Osteoblast (primary cell): ENCODE measurements around the gene COL6A6. TPM values are rescaled to one million over a fixed set of nuclear protein-coding genes. Genes with fewer than 3 reads are reported as not detected.

Experiments used
- DNase-seq: peaks from one replicate; pipeline ENCODE4 v3.0.0; 2011; ENCODE audit warnings: low spot score, mixed read lengths; ENCODE audit not compliant: insufficient read length; ENCODE audit errors: missing footprints
- H2AFZ ChIP-seq: 2 replicates; pipeline ENCODE4 v1.6.0; 2011; ENCODE audit warnings: mild to moderate bottlenecking, low read length
- H3K27ac ChIP-seq: 2 replicates; pipeline ENCODE4 v1.5.1; 2011; ENCODE audit warnings: mild to moderate bottlenecking, low read depth, low read length, moderate library complexity
- H3K27me3 ChIP-seq: 2 replicates; pipeline ENCODE4 v1.6.0; 2012; ENCODE audit warnings: mild to moderate bottlenecking, control low read depth, inconsistent platforms, low read length, moderate library complexity; ENCODE audit not compliant: insufficient read depth
- H3K36me3 ChIP-seq: 2 replicates; pipeline ENCODE4 v1.5.1; 2011; ENCODE audit warnings: mild to moderate bottlenecking, low read length, control low read depth, moderate library complexity; ENCODE audit not compliant: insufficient read depth
- H3K4me1 ChIP-seq: 2 replicates; pipeline ENCODE4 v1.5.1; 2011; ENCODE audit warnings: mild to moderate bottlenecking, low read length, control low read depth, moderate library complexity; ENCODE audit not compliant: insufficient read depth
- H3K4me2 ChIP-seq: 2 replicates; pipeline ENCODE4 v1.6.0; 2011; ENCODE audit warnings: mild to moderate bottlenecking, low read length; ENCODE audit not compliant: insufficient read depth
- H3K4me3 ChIP-seq: fragments of 200-600 bp; sonication (generic); 3 replicates; pipeline ENCODE4 v1.5.1; 2012; ENCODE audit warnings: mild to moderate bottlenecking, low read length, inconsistent platforms; ENCODE audit not compliant: insufficient read depth
- H3K79me2 ChIP-seq: 2 replicates; pipeline ENCODE4 v1.6.0; 2012; ENCODE audit warnings: mild to moderate bottlenecking, low read length, control low read depth, inconsistent platforms; ENCODE audit not compliant: insufficient read depth
- H3K9me3 ChIP-seq: 2 replicates; pipeline ENCODE4 v1.5.1; 2011; ENCODE audit warnings: low read depth, low read length, control low read depth
- H4K20me1 ChIP-seq: 2 replicates; pipeline ENCODE4 v1.6.0; 2012; ENCODE audit warnings: mild to moderate bottlenecking, low read length, control low read depth; ENCODE audit not compliant: insufficient read depth
- total RNA-seq: library from RNA; depleted of rRNA; stranded (reverse); fragments of >200 nt; gene quantifications from 2 replicates; pipeline ENCODE4 v1.2.3, GENCODE V29; 2012
- TF ChIP-seq, protein P1 (sequence below): IDR thresholded peaks from 2 replicates; pipeline ENCODE4 v1.5.1; 2011; ENCODE audit warnings: mild to moderate bottlenecking, low read depth, low read length, moderate library complexity; ENCODE audit errors: extremely low read depth

The COL6A6 gene
- total RNA-seq, 1 donor, result under 0.01 TPM

DNA sequence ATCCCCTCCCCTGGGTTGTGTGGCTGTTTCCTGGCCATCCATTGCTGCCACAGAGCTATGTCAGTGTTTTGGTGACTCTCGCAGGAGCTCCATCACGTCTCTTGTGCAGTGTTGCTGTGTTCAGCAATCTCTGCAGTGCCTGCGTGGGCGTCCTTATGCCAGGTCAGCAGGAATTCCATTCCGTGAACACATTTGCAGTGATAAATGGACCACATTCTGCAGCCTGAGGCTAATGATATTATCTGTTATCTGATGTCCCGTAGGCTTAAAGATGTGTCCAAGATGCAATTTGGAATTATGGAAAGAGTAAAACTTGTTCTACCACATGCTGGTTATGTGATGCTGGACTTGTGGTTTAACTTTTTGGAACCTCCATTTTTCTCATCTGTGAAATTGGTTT, 25.5 kb upstream of the COL6A6 start:
- H3K4me2 ChIP-seq, result no peak overlapping the region
- TF ChIP-seq, protein P1, sequence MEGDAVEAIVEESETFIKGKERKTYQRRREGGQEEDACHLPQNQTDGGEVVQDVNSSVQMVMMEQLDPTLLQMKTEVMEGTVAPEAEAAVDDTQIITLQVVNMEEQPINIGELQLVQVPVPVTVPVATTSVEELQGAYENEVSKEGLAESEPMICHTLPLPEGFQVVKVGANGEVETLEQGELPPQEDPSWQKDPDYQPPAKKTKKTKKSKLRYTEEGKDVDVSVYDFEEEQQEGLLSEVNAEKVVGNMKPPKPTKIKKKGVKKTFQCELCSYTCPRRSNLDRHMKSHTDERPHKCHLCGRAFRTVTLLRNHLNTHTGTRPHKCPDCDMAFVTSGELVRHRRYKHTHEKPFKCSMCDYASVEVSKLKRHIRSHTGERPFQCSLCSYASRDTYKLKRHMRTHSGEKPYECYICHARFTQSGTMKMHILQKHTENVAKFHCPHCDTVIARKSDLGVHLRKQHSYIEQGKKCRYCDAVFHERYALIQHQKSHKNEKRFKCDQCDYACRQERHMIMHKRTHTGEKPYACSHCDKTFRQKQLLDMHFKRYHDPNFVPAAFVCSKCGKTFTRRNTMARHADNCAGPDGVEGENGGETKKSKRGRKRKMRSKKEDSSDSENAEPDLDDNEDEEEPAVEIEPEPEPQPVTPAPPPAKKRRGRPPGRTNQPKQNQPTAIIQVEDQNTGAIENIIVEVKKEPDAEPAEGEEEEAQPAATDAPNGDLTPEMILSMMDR, result no peak
- no peak for DNase-seq
- H3K4me1 ChIP-seq, result no peaks in the 10 kb centered on the region
- no peaks in the 10 kb centered on the region for H3K27me3 ChIP-seq
- H4K20me1 ChIP-seq, result no peaks in the 10 kb centered on the region
- no peaks in the 10 kb centered on the region for H3K36me3 ChIP-seq
- no peak overlapping the region for H3K4me3 ChIP-seq
- no peak overlapping the region for H3K27ac ChIP-seq
- no peak overlapping the region for H2AFZ ChIP-seq
- no peaks in the 10 kb centered on the region for H3K9me3 ChIP-seq
- H3K79me2 ChIP-seq, result no peaks in the 10 kb centered on the region

DNA sequence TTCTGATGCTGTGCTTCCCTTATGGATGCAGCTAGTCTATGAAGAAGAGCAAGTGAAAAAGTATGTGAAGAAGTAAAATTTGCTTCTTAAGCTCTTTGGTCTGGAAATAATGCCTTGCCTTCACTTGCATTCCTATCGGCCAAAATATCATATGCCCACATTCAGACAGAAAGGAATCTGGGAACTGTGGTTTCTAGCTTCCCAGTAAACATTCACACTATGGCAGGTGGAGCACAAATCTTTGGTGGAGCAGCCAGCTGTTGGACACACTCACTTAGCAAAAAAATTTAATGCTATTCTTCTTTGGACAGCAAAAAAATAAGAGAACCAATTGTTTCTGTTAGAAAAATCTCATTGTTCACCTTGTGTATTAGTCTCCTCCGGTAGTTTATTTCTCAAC, 12.3 kb upstream of the COL6A6 start:
- Histone ChIP-seq H3K9me3 (no peaks in the 10 kb centered on the region), H2AFZ (no peak overlapping the region), H3K27me3 (no peaks in the 10 kb centered on the region), H3K79me2 (no peaks in the 10 kb centered on the region), H3K4me2 (no peak overlapping the region), H3K36me3 (no peaks in the 10 kb centered on the region), H4K20me1 (no peaks in the 10 kb centered on the region), H3K27ac (no peak overlapping the region), H3K4me1 (no peaks in the 10 kb centered on the region), H3K4me3 (no peak overlapping the region)
- TF ChIP-seq, protein P1, result no peak
- DNase-seq, result no peak

DNA sequence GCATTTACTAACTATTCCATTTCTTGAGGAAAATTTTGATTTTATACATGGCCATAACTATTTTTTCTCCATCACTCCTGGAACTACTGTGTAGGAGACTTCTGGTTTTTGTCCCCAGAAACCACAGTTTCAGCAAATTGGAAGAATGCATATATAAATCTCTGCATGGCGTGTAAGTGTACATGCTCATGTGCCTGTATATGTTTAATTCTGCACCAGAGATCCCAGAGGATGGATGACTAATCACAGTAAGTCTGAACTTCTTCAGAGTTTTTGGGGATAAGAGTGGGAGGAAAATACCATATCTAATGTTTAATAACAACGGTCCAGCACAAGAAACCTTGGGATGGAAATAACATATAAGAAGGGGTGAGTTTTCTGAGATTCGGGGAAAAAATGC, 10.9 kb upstream of the COL6A6 start:
- no peaks in the 10 kb centered on the region for H3K36me3 ChIP-seq
- H3K4me3 ChIP-seq, result no peak overlapping the region
- no peaks in the 10 kb centered on the region for H3K79me2 ChIP-seq
- H3K4me1 ChIP-seq, result no peaks in the 10 kb centered on the region
- DNase-seq, result no peak
- no peak overlapping the region for H3K27ac ChIP-seq
- no peak overlapping the region for H2AFZ ChIP-seq
- TF ChIP-seq, protein P1, result no peak
- H3K4me2 ChIP-seq, result no peak overlapping the region
- H3K9me3 ChIP-seq, result no peaks in the 10 kb centered on the region
- H4K20me1 ChIP-seq, result no peaks in the 10 kb centered on the region
- no peaks in the 10 kb centered on the region for H3K27me3 ChIP-seq

DNA sequence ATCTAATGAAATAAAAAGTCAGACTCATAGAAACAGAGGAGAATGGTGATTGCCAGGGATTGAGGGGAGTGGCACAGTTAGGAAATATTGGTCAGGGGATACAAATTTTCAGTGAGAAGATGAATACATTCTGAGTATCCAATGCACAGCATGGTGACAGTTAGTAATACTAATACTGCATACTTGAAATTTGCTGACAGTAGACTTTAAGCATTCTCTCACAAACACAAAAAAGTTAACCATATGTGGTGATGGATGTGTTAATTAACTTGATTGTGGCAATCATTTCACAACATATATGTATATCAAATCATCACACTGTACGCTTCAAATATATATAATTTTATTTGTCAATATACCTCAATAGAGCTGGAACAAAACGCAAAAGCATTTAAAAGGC, 9.2 kb upstream of the COL6A6 start:
- TF ChIP-seq, protein P1, result no peak
- H2AFZ ChIP-seq, result no peak overlapping the region

More for the DNA sequence above, 9.2 kb upstream of the COL6A6 start:
- Histone ChIP-seq H3K4me3 (no peak overlapping the region), H3K79me2 (no peaks in the 10 kb centered on the region), H3K27ac (no peak overlapping the region), H3K9me3 (no peaks in the 10 kb centered on the region), H3K27me3 (no peaks in the 10 kb centered on the region), H4K20me1 (no peaks in the 10 kb centered on the region), H3K4me1 (no peaks in the 10 kb centered on the region), H3K36me3 (no peaks in the 10 kb centered on the region), H3K4me2 (no peak overlapping the region)
- no peak for DNase-seq
